ENCODE measurements around the gene CREG2. TPM values are rescaled to one million over a fixed set of nuclear protein-coding genes. Genes with fewer than 3 reads are reported as not detected.
"Not testable (repeated sequence)": the region's sequence is repeated elsewhere in the genome, so short reads cannot be mapped to it uniquely, and the experiment has no call there.

Gene CREG2
- total RNA-seq, 1 donor from 2014 or later = not detected

- no peak for ATAC-seq (ENCODE audit: low read depth)
- POLR2A ChIA-PET = interaction anchor here (0.5 kb wide), 1 partner anchor 9 kb away, joined by 3 read pairs; no protein-coding TSS in a partner anchor
- TF ChIP-seq CTCF (IDR thresholded peaks at IDR 0.05) = no peak
- H3K27me3 Mint-ChIP-seq = no peaks in the 10 kb centered on the region
- H3K27ac Mint-ChIP-seq = no peak overlapping the region
- CTCF ChIA-PET = no interaction called here
- H3K4me1 Mint-ChIP-seq = no peaks in the 10 kb centered on the region
- intact Hi-C loops (cut with micrococcal nuclease) = no loop called here
- H3K4me3 Mint-ChIP-seq = no peak overlapping the region
- DNase-seq = no peak
- no peaks in the 10 kb centered on the region for H3K36me3 Mint-ChIP-seq (ENCODE audit: low read depth)
- no peaks in the 10 kb centered on the region for H3K9me3 Mint-ChIP-seq
Observed at GRCh38 chr2:101354420-101355311, 32.6 kb downstream of the CREG2 start.

- CTCF ChIA-PET = interaction anchor here (1.1 kb wide), 1 partner anchor 10 kb away, joined by 3 read pairs; no protein-coding TSS in a partner anchor
- H3K27ac Mint-ChIP-seq; DNase-seq; ATAC-seq (ENCODE audit: low read depth); POLR2A ChIA-PET; H3K9me3 Mint-ChIP-seq; H3K27me3 Mint-ChIP-seq; H3K4me3 Mint-ChIP-seq; H3K36me3 Mint-ChIP-seq (ENCODE audit: low read depth); intact Hi-C loops (cut with micrococcal nuclease); H3K4me1 Mint-ChIP-seq: not testable (repeated sequence)
Observed at GRCh38 chr2:101352631-101353030, 34.7 kb downstream of the CREG2 start.

- DNase-seq (no peak), ATAC-seq (ENCODE audit: low read depth) (no peak)
- intact Hi-C loops (cut with micrococcal nuclease) = no loop called here
- no peaks in the 10 kb centered on the region for H3K27me3 Mint-ChIP-seq
- ChIA-PET CTCF (no interaction called here), POLR2A (no interaction called here)
- H3K27ac Mint-ChIP-seq = no peak overlapping the region
- H3K4me1 Mint-ChIP-seq = peaks cover 2% of the 10 kb centered on the region
- H3K36me3 Mint-ChIP-seq (ENCODE audit: low read depth) = no peaks in the 10 kb centered on the region
- no peaks in the 10 kb centered on the region for H3K9me3 Mint-ChIP-seq
- no peak for TF ChIP-seq CTCF (IDR thresholded peaks at IDR 0.05)
- H3K4me3 Mint-ChIP-seq = no peak overlapping the region
Observed at GRCh38 chr2:101351207-101351606, 36.1 kb downstream of the CREG2 start.

GRCh38 chr2:101349893-101350662 lies 37.2 kb downstream of the CREG2 start:
- peaks cover 2% of the 10 kb centered on the region for H3K4me1 Mint-ChIP-seq
- no peak for DNase-seq

GRCh38 chr2:101348883-101349282 lies 38.4 kb downstream of the CREG2 start:
- Mint-ChIP-seq H3K4me1 (peaks cover 2% of the 10 kb centered on the region), H3K27ac (no peak overlapping the region), H3K36me3 (ENCODE audit: low read depth) (no peaks in the 10 kb centered on the region), H3K27me3 (no peaks in the 10 kb centered on the region), H3K9me3 (no peaks in the 10 kb centered on the region), H3K4me3 (no peak overlapping the region)
- ChIA-PET POLR2A (interaction anchor here (0.6 kb wide), 1 partner anchor 171 kb away, joined by 8 read pairs; no protein-coding TSS in a partner anchor), CTCF (interaction anchor here (1.0 kb wide), 1 partner anchor 525 kb away, joined by 4 read pairs; no protein-coding TSS in a partner anchor)
- DNase-seq = no peak
- ATAC-seq (ENCODE audit: low read depth) = no peak
- intact Hi-C loops (cut with micrococcal nuclease) = no loop called here
- TF ChIP-seq CTCF (IDR thresholded peaks at IDR 0.05) = no peak

More at GRCh38 chr2:101349893-101350662, 37.2 kb downstream of the CREG2 start:
- POLR2A ChIA-PET = no interaction called here
- H3K9me3 Mint-ChIP-seq = no peaks in the 10 kb centered on the region
- no peak overlapping the region for H3K27ac Mint-ChIP-seq
- no peaks in the 10 kb centered on the region for H3K27me3 Mint-ChIP-seq
- no peak for ATAC-seq (ENCODE audit: low read depth)
- no peaks in the 10 kb centered on the region for H3K36me3 Mint-ChIP-seq (ENCODE audit: low read depth)
- no peak overlapping the region for H3K4me3 Mint-ChIP-seq
- CTCF ChIA-PET = interaction anchor here (0.7 to 1.4 kb wide), 4 partner anchors 11 to 478 kb away, joined by 3 to 5 read pairs (median 4); no protein-coding TSS in a partner anchor
- intact Hi-C loops (cut with micrococcal nuclease) = no loop called here
- TF ChIP-seq CTCF (IDR thresholded peaks at IDR 0.05) = no peak
